HTR-8/SVneo (cell line): ENCODE measurements around the gene IFNA1.
"Not testable (repeated sequence)": the region's sequence is repeated elsewhere in the genome, so short reads cannot be mapped to it uniquely, and the experiment has no call there.

ENCODE experiments used
- DNase-seq: peaks from one replicate; pipeline ENCODE4 v3.0.0; 2011; ENCODE audit warnings: low spot score, mixed read lengths; ENCODE audit not compliant: insufficient read length
- FAIRE-seq: peaks from 2 replicates; lab custom pipeline; 2011; peaks lifted over from hg19 to GRCh38; lab: Jason Lieb, UNC

IFNA1 gene

GRCh38 chr9:21443849-21444625 lies 3.8 kb downstream of the IFNA1 start:
- no peak for DNase-seq
- FAIRE-seq: no peak

DNA sequence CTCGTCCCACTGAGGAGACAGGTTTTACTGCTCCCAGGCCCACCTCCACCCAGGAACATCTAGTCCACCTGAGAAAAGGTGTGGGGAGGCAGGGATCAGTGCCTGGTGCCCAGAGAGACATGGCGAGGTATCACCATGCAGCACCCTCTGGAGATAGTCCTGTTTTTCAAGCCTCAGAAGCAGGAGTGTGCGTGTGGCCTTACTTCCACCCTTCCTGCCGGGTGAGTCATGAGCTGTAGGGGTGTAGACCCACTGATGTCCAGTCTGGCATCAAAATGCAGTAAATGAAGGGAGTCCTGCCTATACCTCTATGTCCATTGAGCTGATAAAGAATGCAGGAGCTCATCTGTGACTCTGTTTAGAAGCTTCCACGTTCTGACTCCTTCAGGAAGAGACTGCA lies 9.1 kb downstream of the IFNA1 start:
- not testable (repeated sequence) for FAIRE-seq, DNase-seq

- no peak for DNase-seq
- FAIRE-seq: no peak
Measured at GRCh38 chr9:21450733-21451394, 10.6 kb downstream of the IFNA1 start.

- FAIRE-seq (no peak), DNase-seq (no peak)
Measured at GRCh38 chr9:21452681-21453080, 12.4 kb downstream of the IFNA1 start.

- FAIRE-seq (no peak), DNase-seq (no peak)
Measured at GRCh38 chr9:21454149-21454548, 13.9 kb downstream of the IFNA1 start.

- DNase-seq (peak; percentile 7), FAIRE-seq (no peak)
Measured at GRCh38 chr9:21455320-21455719, 15.1 kb downstream of the IFNA1 start.

GRCh38 chr9:21461377-21461776 lies 21.1 kb downstream of the IFNA1 start:
- FAIRE-seq (no peak), DNase-seq (no peak)

- DNase-seq (no peak), FAIRE-seq (no peak)
Measured at GRCh38 chr9:21465138-21465537, 24.9 kb downstream of the IFNA1 start.

- FAIRE-seq (no peak), DNase-seq (peak; percentile 34)
Measured at GRCh38 chr9:21465859-21466518, 25.8 kb downstream of the IFNA1 start.

DNA sequence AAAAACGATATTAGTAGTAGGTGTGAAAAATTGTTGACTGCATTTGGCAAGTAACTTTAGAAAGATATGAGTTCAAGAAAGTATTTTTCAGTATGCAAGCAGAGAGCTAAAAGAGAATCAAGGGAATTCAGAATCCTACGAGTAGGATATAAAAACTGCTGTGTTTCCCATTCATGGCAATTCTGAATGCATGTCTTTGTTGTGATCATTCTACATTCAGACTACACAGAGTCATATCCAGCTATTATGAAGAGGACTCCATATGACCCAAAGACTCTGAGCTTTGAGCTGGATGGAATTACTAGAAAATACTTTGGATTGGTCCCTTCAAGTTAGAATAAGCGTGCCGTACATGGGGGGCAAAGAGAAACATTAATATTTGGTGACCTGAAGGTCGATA lies 29.9 kb downstream of the IFNA1 start:
- FAIRE-seq (no peak), DNase-seq (no peak)

GRCh38 chr9:21473236-21473635 lies 33.0 kb downstream of the IFNA1 start:
- FAIRE-seq (no peak), DNase-seq (no peak)

DNA sequence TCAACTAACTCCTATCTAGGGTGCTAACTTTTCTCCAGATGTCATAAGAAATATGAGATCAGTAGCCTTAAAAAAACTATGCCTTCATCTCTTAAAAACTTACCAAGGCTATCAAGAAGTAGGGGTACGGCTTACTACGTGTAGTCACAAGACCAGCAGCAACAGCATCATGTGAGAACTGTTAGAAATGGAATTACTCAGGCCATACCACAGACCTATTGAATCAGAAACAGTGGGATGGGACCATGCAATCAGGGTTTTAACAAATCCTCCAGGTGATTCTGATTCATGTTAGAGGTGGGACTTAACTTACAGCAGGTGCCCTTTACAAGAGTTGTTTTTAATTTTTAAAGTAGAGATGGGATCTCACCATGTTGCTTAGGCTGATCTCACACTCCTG lies 37.2 kb downstream of the IFNA1 start:
- no peak for FAIRE-seq
- no peak for DNase-seq

DNA sequence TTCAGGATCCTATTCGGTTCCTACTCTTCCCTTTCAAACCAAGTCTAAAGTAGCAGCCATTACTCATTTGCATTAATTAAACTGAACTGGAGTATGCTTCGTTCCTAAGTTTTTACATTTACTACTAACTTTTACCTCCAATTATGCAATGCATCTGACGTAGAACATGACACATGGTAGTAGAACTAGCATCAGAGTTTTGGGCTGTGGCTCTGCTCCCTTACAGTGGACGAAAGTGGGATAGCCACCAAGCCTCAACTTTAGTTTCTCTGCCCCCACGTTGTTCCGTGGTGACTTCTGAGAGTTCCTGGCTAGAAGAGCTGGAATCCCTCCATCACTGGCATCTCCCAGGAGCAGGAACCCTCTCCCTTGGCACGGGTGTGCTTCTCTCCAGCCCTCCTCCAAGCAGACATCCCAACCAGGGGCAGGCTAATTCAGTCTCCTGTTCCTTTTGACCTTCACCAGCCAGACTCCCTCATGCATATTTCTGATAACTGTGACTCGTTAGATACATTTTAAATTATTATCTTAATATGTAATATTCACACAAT lies 39.0 kb downstream of the IFNA1 start:
- DNase-seq (no peak), FAIRE-seq (no peak)

DNA sequence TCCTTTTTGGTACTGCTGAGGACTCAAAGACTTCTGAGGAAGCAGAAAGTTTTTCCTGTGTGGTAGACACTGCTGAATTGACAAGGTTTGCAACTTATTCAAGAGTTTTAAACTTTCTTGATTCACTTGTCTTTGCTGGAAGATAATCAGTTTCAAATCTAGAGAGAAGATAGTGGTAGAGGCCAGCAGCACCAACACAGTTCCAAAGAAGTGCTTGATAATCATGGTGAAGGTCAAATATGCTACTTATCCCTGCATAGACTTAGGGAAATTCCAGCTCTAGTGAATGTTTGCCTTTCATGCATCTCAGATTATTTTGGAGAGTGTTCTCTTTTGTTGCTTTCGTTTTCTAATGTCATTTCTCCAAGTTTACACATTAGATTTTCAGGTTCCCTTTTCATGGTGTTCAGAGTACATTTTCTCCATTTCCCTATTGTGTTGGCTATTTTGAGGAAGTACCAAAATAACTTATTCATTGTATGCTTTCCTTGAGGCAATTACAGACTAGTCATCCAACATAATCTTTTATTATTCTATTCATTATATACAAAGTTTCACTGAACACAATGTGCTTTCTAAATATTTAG lies 41.3 kb downstream of the IFNA1 start:
- no peak for FAIRE-seq
- DNase-seq: no peak

DNA sequence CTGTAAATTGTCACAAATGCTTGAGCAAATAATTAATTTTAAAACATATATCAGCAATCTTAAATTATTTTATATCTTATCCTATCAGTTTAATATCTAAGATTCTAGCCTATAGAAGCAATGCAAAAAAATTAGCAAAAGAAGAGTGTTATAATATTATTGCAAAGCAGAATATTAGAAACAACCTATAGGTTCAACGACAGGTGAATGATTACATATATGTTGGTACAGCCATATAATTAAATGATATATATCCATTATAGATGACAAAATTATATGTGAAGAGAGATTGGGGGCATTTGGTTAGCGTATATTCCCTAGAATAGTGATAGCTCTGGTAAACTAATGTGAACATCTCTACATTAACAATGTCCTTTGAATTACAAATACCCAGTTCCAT lies 42.0 kb downstream of the IFNA1 start, which contains the start of gene IFNE:
IFNE (minus strand) TSS at position 101 of the 400 bp plus-strand sequence. CDS start 619 bp downstream, outside the sequence.
- no peak for DNase-seq
- no peak for FAIRE-seq
